GM12873 (cell line): ENCODE measurements around the gene APMAP.

Experiments used
- TF ChIP-seq, protein P1 (sequence below): IDR thresholded peaks from 2 replicates; pipeline ENCODE4 v1.5.1; 2012; ENCODE audit warnings: low read depth, mild to moderate bottlenecking, moderate library complexity, low read length, control low read depth; ENCODE audit not compliant: insufficient read depth; ENCODE audit errors: missing control alignments

Gene APMAP

DNA sequence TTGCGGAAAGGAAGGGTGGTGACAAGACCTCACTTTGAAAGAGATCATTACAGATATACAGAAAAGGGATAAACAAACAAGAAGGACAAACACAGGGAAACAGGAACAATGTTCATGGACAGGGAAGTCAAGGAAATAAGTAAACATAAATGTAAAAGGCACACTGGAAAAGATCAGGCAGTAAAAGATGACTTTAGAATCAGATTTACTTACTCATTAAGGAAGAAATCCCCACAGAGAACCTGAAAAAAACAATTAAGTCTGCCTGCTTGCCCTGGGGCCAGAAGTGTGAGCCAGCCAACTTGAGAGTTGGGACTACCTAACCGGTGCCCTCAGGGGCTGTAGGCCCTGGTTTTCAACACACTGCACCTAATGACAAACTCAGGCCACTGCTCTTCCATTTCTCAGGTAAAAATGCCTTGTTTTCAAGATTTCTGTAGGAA lies 1.7 kb downstream of the APMAP start:
- TF ChIP-seq, protein P1, sequence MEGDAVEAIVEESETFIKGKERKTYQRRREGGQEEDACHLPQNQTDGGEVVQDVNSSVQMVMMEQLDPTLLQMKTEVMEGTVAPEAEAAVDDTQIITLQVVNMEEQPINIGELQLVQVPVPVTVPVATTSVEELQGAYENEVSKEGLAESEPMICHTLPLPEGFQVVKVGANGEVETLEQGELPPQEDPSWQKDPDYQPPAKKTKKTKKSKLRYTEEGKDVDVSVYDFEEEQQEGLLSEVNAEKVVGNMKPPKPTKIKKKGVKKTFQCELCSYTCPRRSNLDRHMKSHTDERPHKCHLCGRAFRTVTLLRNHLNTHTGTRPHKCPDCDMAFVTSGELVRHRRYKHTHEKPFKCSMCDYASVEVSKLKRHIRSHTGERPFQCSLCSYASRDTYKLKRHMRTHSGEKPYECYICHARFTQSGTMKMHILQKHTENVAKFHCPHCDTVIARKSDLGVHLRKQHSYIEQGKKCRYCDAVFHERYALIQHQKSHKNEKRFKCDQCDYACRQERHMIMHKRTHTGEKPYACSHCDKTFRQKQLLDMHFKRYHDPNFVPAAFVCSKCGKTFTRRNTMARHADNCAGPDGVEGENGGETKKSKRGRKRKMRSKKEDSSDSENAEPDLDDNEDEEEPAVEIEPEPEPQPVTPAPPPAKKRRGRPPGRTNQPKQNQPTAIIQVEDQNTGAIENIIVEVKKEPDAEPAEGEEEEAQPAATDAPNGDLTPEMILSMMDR = no peak

GRCh38 chr20:24989162-24989561 lies 3.4 kb downstream of the APMAP start:
- TF ChIP-seq, protein P1 = no peak

DNA sequence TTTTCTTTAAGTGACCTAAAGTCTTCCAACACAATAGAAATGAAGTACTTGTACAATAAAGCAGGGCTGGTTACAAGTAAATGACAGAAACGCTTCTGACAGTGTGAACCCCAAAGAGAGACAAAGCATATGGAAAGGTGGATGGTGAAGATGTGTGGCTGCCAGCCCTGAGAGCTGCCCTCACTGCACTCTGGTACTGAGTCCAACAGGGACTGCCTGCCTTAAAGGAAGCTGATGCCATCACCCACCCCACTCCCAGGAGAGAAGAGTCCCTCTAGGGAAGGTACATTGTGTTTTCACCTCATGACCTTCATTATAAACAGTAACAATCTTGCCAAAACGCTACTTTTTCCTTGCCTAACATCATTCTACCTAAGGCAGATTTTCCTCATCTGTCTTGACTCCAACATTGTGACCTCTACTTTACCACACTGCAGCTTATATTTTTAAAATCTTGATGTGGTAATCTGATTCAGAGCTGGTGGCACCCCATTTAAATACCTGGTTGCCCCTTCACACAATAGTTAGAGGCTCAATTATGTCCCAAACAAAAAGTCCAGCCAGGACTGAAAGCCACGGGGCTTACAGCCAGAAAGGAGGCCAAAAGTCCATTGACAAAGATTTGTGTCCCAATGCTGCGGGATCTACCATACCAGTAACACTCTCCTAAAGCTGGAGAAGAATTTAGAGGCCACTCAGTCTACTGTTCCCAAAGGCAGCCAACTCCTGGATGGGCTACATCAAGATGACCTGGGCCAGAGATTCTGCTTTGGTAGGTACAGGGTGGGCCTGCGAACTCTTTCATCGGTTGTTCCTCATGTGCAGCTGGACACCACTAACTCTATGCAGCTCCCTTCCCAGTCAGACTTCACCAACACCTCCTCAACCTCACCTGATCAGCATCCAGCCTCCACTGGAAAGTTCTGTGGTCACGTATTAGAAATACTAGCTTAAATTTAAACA lies 4.4 kb downstream of the APMAP start:
- TF ChIP-seq, protein P1 = no peak

DNA sequence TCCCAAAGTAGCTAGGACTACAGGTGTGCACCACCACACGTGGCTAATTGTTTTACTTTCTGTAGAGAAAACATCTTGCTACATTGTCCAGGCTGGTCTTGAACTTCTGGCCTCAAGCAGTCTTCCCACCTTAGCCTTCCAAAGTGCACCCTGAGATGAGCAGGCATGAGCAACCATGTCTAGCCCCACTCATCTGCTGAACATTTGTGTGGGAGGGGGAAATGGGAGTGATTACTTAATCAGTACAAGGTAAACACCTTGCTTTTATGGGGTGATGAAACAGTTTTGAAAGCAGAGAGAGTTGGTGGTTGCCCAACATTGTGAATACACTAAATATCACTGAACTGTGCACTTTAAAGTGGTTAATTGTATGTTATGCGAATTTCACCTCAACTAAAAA lies 5.3 kb downstream of the APMAP start:
- TF ChIP-seq, protein P1 = no peak

DNA sequence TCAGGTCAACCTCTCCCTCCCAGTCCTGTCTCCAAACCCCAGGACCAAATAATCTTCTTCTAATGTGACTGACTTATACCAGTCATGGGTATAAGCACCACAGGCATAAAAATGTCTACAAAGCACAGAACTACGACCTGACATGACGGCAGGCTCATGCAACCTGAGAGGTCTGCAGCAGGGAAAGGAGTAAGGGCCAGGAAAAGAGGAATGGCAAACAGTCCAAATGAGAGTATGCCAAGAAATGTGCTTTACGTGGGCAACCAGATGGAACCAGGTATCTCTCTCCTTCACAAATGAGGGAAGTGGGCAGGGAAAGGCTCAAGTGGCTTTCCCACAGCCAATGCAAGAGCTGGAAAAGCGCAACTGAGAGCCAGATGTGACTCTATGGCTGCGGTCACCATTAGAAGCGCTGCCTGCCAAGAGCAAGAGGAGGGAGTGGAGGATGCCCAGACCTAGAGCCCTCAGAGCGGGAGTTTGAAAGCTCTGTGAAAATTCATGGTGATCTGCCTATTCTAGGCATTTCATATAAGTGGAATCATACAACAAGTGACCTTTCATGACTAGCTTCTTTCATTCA lies 6.0 kb downstream of the APMAP start:
- TF ChIP-seq, protein P1 = no peak

DNA sequence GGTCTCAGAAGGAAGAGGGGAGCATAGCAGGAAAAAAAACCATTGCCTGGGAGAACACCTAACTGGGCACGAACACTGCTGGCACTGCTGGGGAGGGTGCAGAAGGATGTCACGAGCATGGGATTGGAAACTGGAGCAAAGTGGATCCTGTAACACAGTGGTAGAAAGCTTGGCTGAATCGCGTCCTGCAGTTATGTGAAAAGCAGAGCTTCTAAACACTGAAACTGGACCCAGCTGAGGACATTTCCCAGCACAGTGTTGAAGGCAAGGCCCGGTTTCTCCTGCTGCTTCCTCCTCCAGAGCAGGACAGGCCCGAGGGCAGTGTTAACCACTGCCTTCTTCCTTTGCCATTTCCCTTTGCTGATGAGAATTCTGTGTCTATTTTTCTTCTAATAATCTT lies 6.7 kb downstream of the APMAP start:
- TF ChIP-seq, protein P1 = no peak

DNA sequence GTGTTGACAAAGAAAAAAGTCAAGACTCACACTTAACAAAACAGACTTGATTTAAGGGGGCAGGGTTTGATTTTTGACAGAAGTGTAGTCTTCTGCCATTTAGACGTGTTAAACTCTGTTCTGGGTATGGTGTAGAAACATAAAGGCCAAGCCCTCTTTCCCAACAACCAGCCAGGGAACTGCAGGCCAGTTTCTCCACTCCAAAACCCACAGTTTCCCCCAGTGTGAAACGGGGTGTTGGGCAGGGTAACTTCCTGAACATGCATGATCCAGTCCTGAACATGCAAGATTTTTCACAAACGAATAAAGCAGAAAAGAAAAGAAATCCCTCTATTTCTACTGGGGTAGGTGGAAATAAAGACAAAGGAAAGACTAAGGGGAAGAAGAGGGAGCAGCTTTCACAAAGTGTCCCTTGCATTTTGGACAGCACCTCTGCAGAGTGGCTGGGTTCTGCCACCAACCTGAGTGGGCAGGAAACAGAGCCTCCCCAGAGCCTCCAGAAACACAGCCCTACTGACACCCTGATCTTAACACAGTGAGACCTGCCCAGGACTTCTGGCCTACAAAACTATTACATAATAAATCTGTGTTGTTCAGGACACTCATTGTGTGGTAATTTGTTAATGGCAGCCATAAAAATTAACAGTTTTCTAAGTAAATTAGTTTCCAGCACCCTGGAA lies 7.5 kb downstream of the APMAP start:
- TF ChIP-seq, protein P1 = no peak
